ENCODE data around the gene ACCSL.

DNA sequence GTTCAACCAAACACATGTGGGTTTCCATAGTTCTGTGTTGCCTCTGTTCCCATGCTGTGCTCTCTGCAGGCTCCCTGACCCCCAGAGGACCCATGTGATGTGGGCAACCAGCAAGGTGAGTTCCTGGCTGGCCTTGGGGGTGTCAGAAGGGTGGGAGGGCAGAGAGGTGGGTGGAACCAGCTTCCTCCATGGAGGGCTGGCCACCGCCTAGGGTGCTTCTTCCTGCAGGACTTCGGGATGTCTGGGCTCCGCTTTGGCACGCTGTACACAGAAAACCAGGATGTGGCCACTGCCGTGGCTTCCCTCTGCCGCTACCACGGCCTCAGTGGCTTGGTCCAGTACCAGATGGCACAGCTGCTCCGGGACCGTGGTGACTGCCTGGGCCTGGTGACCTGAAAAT lies 33.2 kb downstream of the ACCSL start:
- TF ChIP-seq, protein P1, sequence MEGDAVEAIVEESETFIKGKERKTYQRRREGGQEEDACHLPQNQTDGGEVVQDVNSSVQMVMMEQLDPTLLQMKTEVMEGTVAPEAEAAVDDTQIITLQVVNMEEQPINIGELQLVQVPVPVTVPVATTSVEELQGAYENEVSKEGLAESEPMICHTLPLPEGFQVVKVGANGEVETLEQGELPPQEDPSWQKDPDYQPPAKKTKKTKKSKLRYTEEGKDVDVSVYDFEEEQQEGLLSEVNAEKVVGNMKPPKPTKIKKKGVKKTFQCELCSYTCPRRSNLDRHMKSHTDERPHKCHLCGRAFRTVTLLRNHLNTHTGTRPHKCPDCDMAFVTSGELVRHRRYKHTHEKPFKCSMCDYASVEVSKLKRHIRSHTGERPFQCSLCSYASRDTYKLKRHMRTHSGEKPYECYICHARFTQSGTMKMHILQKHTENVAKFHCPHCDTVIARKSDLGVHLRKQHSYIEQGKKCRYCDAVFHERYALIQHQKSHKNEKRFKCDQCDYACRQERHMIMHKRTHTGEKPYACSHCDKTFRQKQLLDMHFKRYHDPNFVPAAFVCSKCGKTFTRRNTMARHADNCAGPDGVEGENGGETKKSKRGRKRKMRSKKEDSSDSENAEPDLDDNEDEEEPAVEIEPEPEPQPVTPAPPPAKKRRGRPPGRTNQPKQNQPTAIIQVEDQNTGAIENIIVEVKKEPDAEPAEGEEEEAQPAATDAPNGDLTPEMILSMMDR (conservative IDR thresholded peaks at IDR 0.05; ENCODE audit: low read depth, low read length) = no peak
- TF ChIP-seq EZH2 (IDR thresholded peaks at IDR 0.05; ENCODE audit: low read length, unreplicated experiment) = no peak
- no peak for TF ChIP-seq EZH2phosphoT487 (IDR thresholded peaks at IDR 0.05; ENCODE audit: borderline replicate concordance, low read length)
